GM18511 (cell line): ENCODE data around the gene GRB10.

Experiments
- ATAC-seq: cut with Tn5 transposase; IDR thresholded peaks from one replicate; pipeline ENCODE4 v1.9.1; 2021; ENCODE audit warnings: mild to moderate bottlenecking, moderate library complexity; ENCODE audit not compliant: unreplicated experiment

GRB10 gene

DNA sequence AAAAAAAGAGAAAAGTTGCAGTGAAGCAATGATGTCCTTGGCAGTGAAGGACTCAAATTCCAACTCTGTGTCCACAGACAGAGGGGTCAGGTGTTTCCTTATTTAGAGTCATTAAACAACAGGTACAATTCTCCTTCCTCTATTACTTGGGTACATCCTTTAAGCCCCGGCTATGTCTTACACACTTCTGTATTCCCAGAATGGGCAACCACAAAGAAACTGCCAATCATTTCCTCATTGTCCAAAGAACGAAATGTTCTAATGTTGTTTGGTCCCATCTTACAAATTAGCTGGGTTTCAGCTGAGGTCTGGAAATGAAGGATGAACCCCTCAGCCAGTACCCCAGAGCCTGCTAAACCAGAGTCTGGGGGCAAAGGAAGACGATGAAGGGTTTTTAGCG lies 59.5 kb downstream of the GRB10 start:
- ATAC-seq, result no peak

DNA sequence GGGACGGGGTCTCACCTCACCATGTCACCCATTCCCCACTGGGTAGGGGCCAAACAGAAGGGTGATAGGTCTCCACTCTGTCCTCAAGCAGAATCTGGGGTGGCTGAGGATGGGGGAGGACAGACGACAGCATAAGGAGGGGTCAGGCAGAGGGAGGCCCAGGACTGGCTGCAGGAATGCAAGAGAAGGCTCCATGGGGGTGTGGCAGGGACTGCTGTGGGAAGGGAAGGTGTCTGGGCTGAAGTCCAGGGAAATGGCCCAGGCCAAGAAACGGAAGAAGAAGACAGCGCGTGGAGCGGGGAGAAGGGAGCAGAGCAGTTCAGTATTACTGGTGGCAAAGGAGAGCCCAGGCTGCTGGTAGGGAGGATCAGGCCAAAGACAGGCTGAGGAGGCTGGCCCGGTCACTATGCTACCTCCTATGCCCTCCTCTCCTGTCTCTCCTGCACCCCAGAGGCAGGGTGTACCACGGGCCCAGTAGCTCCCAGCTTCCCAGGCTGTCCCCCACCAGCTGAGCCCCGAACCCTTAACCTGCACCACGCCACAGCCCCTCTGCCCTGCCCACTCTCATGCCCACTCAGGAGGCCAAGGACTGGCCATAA lies 60.9 kb downstream of the GRB10 start:
- ATAC-seq, result no peak

DNA sequence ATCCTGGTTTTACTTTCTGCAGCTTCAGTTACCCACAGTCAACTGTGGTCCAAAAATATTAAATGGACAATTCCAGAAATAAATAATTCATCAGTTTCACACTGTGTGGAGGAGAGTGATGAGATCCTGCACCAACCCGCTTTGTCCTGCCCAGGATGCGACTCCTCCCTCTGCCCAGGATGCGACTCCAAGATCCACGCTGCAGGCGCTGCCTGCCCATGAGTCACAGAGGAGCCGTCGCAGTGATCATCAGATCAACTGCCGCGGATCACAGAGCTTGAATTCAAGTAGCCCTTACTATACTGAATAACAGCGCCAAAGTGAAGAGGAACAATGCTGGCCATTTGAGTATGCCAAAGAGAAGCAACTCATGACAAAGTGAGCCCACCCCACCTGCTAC lies 61.5 kb downstream of the GRB10 start:
- ATAC-seq, result no peak

DNA sequence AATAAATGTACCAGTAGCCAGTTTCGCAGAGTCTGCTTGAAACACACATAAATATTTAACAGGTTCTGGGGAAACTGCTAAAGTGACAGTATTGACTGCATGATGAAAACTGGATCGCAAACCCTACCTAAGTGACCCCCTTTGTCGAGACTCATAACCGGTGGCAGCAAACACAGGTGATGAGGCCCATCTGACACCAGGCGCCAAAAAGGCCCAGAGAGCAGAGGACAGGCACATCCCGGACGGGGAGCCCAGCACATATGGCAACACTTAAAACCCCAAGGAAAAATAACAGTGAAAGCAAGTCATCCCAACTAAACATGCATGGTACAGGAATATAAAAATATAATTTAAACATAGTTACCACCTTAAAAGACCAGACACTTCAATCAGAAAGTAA lies 62.4 kb downstream of the GRB10 start:
- ATAC-seq, result no peak

DNA sequence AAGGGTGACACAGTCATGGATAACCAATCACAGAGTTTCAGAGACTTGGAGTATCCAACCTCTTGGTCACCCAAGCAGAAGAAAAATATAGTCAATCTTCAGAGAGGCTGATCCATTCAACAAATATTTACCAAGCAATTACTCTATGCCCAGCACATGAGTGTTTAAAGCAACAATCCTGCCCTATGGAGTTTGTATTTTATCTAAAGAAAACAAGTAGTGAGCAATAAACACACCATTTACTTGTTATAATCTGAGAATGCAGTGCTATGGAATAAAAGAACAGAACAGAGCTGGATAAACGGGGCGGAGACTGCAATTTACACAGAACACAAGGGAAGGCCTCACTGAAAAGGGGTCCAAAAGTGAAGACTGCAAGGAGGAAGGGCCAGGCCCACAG lies 63.8 kb downstream of the GRB10 start:
- ATAC-seq, result no peak

DNA sequence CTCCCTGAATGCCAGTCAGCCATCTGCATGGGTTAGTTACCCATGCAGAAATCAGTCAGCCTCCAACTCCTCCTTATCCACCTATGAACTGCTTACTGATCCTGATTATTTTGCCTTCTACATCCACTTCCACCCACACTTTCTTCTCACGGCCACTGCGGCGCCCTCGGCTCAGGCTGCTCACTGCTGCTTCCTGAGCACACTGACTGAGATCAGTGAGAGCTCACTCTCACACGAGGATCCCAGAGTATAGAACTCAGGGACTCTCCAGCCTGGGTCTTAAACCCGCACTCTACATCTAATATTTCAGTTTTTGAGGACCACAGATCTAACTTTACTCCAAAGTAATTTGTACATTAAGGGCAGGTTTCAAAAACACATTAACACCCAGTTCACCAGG lies 64.4 kb downstream of the GRB10 start:
- no peak for ATAC-seq

DNA sequence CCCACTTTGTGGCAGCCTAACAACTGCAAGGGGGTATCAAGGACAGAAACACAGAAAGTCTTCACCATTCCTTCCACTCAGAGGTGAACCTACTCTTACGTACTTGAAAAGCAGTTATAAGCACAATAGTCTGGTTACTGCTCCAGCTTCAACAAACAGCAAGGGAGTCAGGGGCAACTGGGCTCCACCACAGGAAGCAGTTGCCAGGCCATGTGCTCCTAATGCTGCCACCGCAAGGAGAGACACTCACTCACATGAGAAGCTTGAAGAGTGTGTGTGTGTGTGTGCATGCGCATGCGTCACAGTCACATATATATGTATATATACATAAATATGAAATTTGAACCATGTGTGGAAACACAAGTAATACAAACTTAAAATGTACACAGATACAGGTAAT lies 65.5 kb downstream of the GRB10 start:
- ATAC-seq, result no peak

DNA sequence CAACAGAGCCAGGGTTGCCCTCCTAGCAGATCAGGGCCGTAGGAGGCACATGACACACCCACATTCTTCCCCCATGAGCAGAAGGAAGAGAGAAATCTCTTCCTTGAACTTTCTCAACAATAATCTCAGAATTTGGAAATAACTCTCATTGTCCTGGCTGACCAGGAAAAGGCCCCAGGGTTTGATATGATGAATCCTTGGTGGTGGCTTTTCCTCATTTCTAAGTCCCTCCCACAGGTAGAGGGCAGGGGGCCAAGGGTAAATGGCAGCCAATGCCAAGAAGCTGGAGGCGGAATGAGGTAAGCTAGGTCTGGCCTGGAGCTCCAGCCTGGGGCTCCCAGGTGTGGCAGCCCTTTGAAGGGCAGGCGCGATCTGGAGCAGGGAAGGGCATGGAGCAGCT lies 67.8 kb downstream of the GRB10 start:
- no peak for ATAC-seq

DNA sequence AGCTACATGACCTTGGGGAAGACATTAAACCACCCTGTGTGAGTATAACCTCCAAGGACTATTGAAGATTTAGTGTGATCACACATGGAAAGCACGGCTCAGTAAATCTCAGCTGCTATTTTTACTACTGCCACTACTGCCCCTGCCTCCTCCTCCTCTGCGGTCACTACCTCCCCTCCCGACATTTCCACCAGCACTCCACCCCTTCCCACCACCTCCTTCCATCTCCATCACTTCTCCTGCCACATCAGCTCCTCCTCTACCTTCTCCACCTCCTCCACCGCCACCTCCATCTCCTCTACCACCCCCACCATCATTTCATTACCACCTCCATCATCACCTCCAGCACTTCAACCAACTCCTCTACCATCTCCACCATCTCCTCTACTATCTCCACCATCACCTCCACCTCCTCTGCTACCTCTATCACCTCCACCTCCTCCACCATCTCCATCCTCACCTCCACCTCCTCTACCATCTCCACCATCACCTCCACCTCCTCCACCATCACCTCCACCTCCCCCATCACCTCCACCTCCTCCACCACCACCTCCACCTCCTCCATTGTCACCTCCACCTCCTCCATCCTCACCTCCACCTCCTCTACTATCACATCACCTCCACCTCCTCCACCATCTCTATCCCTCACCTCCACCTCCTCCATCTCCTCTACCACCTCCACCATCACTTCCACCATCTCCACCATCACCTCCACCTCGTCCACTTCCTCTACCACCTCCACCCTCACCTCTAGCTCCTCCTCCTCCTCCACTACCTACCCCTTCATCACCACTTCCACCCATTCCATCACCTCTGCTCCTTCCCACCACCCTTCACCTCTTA lies 69.4 kb downstream of the GRB10 start:
- no peak for ATAC-seq

DNA sequence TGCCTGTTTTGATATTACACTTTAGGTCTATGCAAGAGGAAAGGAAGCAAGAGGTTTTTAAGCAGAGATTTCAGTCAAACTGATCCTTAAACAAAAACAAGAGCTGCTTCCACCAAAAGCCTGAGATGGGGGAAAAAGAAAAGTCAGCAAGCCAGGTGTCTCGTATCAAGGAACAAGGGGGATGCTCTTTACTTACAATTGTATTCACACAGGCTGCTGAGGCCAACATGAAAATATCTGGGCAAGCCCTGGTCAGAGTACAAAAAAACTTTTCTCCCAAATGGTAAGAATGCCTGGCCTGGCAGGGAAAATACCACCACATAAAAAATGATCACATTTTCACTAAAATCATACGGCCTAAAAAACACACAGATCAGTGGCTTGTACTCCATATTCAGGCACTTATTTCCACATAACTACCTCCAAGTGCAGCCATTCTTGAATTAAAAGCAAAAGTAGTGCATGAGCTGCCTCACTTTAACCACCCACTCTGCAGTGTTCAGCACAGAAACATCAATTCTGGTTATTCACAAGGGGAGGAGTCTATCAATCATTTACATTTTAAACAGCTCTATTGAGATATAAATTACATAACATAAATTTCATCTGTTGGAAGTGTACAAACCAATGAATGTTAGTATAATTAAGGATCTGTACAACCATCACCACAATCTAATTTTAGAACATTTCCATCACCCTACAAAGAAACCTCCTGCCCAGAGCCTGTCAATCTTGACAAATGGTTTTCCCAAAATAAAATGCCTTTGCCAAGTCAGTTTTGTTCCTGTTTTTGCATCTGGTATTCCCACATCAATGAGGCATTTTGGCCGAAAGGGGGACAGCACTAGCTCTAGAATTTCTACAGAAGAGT lies 70.2 kb downstream of the GRB10 start:
- no peak for ATAC-seq

DNA sequence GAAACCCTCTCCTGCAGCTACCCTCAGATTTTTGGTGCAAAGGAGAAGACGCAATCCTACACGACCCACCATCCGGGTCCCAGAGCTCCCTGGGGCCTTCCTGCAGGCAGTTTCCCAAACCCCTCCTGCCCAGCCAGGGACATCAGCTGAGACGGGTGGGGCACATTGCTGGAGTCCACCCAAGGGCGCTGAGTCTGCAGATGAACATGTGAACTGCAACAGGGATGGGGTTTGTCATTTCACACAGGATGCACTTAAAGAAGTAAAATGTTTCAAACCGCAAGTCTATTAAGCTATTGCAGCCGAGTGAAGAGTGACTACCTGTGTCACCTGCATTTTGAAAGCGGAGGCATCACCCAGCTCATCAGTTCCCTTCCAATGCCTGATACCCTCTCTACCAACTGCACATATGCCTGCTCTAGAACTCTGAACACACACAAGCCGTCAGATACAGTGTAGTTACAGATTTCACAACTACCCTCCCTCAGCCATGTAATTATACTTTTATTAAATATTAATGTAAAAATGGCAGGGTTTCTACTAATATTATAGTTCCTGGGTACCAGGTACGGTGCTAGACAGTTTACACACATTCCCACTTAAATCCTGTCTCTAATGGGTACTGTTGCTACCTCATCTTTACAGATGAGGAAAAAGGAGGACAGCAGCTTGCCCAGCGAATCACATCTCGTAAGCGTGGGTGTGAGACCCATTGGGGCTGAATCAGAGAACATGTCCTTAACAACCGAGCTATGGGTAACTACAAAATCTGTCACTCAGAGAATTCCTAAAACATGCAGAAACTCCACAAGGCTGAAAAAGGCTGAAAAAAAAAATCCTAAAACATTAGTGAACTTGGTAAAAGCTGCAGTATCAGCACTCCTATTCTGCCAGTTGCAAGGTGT lies 71.2 kb downstream of the GRB10 start:
- no peak for ATAC-seq

DNA sequence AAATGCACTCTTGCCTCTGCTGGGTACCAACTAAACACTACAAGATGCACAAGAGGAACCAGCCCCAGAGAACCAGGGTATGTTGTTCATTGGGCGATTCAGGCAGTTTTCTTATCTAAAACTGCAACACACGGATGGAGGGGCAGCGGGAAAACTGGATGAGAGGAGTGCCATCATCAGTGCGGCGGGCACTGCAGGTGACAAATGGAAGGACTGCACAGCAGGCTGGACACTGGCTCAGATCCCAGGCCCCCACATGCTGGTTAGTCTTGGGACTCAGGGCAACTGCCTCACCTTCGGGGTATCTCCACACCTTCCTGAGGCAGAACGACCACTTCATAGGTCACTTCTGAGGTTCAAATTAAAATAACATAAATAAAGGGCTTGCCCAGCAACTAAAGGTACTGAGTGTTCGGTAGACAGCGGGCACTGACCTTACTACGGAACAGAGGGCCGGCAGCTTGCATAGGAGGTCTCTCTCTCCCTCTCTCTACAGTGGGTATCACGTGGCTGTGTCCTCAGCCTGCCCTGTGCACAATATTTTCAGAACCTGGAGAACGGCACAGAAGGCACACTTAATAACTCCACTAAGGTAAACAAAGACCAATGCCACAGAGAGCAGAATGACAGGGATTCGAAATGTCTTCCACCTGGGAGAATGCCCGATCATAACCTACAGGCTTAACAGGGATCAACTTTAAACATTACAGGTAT lies 72.1 kb downstream of the GRB10 start:
- no peak for ATAC-seq

DNA sequence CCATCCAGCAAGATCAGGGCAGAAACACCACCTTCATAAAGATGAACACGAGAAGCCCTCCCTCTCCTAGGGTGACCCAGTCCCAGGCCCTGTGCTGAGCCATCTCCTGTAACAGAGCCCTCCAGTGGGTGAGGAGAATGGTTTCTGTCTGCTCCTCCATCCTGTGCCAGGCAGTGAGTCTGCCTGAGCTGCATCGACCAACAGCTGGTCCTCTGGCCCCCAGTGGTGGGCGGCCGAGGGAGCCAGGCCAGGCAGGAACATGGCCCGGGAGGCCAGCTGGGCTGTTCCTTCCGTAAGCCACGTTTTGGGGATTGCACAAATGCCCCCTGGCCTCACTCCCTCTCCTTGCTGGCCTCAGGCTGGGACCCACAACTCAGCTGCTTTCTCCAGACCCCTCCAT lies 73.5 kb downstream of the GRB10 start:
- no peak for ATAC-seq

DNA sequence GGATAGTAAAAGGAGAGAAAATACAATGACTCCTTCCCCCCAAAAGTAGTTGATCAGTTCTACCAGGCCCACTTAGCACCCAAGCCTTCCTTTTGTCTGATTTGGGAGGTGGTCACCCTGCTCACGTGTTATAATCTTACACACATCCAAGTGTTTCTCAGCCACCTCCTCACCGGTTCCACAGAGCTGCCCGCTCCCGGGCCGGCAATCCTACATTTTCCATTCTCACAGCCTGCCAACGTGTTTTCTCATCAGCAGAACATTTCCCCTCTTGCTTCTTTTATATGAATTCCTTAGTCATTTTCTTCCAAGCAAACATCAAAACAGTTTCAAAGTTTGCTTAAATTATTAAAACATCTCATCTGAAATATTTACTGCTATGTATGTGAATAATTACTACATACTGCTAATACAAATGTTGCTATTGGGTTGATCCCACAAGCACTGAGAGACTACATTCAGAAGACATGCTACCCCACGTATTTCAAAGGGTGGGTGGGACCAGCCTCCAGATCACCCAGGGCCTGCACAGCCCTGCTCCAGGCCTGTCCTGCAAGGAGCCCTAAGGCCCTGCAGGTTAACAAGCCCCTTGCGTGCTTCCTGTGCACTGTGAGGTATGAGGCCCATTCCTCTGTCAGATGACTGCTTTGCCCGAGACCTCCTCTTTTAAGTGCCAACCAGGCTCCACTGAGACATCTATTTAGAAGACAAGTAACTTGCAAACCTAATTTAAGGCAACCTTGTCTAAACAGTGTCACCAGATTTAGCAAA lies 75.3 kb downstream of the GRB10 start:
- no peak for ATAC-seq

DNA sequence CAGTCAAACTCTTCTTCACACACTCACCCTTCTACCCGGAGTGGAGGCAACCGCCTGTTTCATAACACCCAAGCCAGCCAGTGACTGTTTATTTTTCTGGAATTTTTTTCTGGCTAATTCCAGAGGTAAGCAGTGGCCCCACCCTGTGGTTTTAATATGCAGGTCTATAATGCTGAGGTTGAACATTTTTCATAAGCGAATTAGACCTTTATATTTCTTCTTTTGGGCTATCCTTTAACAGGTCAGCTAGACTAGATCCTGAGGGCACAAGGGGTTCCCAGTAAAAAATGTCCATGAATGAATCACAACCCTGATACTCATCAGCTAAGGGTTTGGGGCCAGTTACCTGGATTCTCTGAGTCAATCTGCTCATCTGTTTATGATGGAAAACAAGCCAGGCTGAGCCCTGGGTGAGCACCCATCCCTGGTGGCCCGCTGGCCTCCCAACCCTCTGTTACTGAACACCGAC lies 76.2 kb downstream of the GRB10 start:
- no peak for ATAC-seq

DNA sequence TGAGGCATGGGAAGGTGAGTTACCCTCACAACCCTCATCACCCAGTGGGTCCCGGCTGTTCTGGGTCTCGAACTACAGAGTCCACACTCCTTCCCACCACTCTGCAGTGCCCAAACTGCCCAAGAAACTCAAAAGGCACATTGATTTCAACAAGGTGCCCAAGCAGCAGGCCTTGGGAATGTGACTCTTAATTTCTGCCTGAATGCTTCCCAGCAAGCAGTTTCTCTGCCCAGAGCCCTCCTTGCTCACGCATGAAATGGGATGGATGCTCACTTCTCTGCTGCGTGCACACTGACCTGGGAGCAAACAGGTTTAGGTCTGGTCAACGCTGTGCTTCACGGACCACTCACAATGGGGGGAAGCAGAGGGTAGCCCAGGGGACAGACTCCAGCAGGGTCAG lies 77.9 kb downstream of the GRB10 start:
- no peak for ATAC-seq

DNA sequence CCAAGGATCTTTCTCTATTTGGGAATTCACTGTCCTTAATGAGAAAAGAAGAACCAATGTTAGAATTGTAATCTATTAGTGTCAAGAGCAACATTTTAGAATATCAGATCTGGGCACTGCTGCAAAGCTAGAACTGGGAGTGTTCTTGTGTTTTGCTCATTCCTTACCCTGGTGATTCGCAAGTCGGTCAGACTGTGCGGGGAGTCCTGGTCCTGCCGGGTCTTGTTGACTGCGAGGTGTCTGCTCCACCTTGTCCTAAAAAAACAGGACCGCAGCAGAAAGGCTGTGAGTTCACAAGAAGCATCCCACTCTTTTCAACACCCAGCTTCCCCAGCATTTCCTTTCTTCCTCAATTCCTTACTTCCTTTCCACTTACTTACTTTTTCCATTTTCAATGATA lies 79.0 kb downstream of the GRB10 start:
- ATAC-seq, result no peak

DNA sequence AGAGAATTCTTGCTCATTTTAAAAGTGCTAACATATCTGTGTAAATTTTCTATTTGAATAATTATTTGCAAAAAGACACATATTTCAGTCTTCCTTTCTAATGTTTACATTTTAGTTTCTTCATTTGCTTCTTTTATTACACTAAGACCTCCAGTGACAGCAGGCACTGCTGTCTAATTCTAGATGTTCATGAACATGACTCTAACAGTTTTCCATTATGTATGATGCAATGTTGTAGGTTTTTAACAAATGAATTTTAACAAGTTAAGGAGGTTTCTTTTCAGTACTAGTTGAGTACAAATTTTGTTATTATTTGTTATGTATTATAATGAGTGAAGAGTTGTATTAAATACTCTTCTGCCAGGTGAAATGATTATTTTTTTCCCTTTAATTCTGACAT lies 83.6 kb downstream of the GRB10 start:
- ATAC-seq, result no peak

DNA sequence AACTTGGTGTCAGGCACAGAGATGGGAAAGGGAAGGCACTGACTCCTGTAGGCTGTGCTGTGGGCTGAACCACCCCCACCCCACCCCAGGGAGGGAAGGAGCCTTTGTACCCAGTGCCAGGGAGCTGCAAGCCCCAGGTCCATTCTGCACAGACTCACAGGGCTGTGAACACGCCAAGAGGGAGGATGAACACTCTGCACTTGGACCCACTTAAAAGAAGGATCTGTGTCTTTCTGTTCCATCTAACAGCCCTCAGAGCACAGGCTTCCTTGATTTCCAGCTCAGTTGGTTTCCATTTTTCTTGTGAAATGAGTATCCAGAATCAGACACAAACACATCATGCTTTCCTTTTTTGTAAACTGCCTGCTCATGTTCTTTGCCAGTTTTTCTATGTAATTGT lies 84.9 kb downstream of the GRB10 start:
- ATAC-seq, result no peak
